HG02885 (cell line): ENCODE measurements around the gene JMJD7.
A peak's percentile ranks its signal among the peaks of the same experiment; 100 is the strongest.

Experiments
- ATAC-seq: cut with Tn5 transposase; IDR thresholded peaks from one replicate; pipeline ENCODE4 v1.9.1; 2021; ENCODE audit warnings: mild to moderate bottlenecking; ENCODE audit not compliant: unreplicated experiment, poor library complexity

The JMJD7 gene

GRCh38 chr15:41827880-41828806, at the start of gene JMJD7:
JMJD7 (plus strand) TSS chr15:41828092; CDS start chr15:41828125, 33 bp downstream.
- peak; percentile 88 for ATAC-seq

GRCh38 chr15:41778521-41778920, 49.4 kb upstream of the JMJD7 start:
- ATAC-seq: no peak

GRCh38 chr15:41779662-41780157, 48.2 kb upstream of the JMJD7 start:
- ATAC-seq: no peak

GRCh38 chr15:41780266-41780665, 47.6 kb upstream of the JMJD7 start:
- ATAC-seq: no peak

DNA sequence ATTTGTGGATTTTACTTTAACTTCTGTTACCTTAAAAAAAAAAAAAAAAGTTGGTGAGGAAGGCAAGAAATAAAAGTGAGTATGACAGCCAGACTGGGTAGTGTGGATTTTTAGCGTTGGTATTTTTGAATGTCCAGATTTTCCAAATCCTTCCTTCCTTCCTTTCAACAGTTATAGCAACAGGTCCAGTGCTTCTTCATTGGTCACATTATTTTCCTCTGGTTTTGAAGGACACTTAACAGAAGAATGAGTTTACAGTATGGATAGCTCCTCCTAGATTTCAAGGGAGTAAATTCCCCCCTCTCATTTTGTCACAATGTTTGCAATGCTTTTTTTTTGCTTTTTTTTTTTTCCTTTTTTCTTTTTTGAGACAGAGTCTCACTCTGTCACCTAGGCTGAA, 47.2 kb upstream of the JMJD7 start:
- ATAC-seq: no peak

DNA sequence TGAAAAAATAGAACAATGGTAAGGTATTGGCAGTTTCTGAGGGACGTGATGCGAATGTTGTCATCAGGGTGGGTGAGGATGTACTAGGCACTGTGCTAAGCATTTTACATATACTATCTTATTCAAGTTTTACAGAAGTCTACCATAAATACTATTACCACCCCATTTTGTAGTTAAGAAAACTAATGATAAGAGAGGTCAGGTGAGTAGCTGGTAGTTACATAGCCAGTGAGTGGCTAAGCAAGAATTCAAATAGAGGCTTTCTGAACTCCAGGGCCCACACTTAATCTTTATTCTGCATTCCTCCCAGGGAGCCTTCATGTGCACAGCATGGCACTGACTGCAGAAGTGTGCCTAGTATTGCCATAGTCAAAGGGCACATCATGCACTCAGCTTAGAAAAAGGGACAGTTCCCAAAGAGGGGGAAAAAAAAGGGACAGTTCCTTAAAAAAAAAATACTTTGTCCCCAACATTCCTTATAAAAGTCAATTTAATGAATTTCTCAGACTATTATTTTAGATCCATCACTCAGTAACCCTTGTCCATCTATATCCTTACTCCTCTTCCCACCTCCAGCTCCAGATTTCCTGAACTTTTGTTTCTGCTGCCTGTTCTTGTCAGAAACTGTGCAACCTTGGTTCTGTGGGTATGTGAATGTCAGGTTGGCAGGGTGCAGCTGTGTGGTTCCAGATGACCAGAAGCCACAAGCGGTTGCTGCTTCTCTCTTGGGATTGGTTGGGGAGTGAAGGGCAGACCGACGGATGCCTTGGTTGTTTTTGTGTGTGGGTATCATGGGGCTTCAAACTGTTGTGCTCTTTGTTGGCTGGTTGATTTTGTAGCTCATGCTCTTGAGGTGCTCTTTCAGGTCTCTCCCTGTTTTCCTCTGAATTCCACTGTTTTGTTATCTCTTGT, 45.3 kb upstream of the JMJD7 start:
- no peak for ATAC-seq

GRCh38 chr15:41783296-41783695, 44.6 kb upstream of the JMJD7 start:
- ATAC-seq: no peak

DNA sequence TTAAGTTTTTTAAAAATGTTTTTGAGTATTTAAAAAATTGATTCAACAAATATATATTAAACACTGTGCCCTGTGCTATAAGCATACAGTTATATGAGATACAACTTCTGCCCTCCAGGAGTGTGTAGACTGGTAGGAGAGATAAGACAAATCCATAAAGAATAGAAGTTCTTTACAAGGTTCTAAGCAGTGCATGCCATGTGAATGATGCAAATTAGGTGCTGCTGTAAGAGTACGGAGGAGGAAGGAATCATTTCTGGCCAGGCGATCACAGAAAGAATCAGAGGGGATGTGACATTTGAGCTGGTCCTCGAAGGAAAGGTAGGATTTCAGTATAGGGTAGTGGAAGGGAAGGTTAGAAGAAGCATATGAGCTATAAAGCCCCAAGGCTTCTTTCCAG, 39.6 kb upstream of the JMJD7 start:
- no peak for ATAC-seq

DNA sequence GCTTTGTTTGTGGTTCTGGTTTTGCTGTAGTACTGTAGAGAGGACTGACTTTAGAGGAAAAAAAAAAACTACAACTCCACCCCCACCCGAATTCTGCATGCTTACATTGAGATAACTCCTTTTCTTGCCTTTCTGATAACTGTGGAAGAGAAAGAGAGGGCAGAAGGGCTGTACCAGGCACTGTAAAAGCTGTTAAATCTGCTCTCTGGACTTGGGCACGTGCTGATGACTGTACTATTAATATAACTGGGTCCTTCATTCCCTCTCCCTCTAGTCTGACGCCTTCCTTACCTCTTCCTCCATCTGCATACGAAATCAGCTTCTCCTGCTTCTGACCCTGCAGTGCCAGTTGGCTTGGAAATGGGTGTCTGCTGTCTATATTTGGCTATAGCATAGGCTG, 38.7 kb upstream of the JMJD7 start:
- no peak for ATAC-seq

DNA sequence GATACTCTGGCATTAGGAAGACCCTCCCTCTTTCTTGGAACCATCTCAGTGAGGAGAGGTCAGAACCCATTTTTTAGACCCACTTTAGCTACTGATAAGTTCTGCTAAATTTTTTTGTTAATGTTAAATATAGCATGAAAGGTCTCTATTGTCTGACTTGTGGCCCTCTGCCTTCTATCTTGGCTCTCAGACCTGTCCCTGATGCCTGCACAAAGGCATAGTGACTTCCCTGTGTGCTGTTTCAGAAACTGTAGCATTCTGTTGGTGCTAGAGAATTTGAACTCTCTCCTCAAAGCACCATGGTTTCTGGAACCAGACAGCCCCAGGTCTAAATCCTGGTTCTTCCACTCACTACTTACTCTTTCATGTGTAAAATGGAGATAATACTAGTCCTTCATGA, 38.2 kb upstream of the JMJD7 start:
- ATAC-seq: no peak

GRCh38 chr15:41790169-41790568, 37.7 kb upstream of the JMJD7 start:
- ATAC-seq: no peak

GRCh38 chr15:41790756-41791546, 36.9 kb upstream of the JMJD7 start:
- ATAC-seq: no peak

GRCh38 chr15:41791547-41791937, 36.4 kb upstream of the JMJD7 start:
- no peak for ATAC-seq

GRCh38 chr15:41792000-41792637, 35.8 kb upstream of the JMJD7 start:
- no peak for ATAC-seq

GRCh38 chr15:41794081-41794480, 33.8 kb upstream of the JMJD7 start:
- ATAC-seq: no peak

DNA sequence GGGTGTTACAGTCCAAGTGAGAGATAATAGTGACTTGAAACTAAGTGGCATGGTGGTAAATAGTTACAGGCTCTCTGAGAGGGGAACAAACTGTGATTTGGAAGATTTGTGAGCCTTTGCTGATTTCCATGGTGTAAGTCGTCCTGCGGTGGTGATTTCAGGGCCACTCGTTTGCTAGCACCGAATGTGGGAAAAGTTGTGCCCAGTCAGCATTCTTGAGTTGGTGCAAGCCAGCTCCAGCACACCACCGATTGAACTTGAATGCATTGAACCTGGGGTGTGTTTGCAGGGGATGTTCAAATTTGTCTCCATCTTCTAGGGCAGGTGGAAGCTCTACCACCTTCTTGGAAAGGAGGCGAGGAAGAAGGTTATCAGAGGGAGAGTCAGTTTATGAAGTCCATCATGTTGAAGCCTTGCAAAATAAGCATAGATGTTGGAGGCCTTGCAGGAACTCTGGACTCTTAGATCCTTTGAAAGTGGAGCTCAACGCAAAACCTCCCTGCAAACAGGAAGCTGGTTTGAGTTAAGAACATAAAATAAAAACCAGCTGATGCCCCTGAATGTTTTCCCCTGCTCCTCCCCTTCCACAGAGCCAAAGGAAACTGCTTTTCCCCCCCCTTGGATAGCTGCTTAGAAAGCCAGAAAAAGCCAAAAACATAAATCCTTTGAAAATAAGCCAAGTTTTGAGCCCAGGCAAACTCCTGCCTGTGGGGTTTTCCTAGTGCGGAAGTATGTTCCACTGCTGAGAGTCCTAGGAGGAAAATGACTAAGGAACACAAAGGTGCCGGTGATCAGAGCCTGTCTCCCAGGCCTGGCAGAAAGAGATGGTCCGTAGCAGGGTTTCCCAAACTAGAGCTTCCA, 31.7 kb upstream of the JMJD7 start:
- no peak for ATAC-seq

GRCh38 chr15:41797201-41797944, 30.5 kb upstream of the JMJD7 start:
- no peak for ATAC-seq
